IgD-negative memory B cell (primary cell): ENCODE measurements around the gene GRHL1. TPM values are rescaled to one million over a fixed set of nuclear protein-coding genes. Genes with fewer than 3 reads are reported as not detected.
"Not testable (repeated sequence)": the region's sequence is repeated elsewhere in the genome, so short reads cannot be mapped to it uniquely, and the experiment has no call there.

Source experiments
- H3K27ac Mint-ChIP-seq, 3 donors: one replicate each; pipeline ENCODE4 v1.8.0; 2020 to 2022; ENCODE audit warnings: mild to moderate bottlenecking in 3 of 3, mixed read lengths in 3 of 3, moderate library complexity in 1 of 3
- H3K27me3 Mint-ChIP-seq: one replicate; pipeline ENCODE4 v1.8.0; 2021; ENCODE audit warnings: mixed read lengths
- H3K36me3 Mint-ChIP-seq: one replicate; pipeline ENCODE4 v1.8.0; 2020; ENCODE audit warnings: mild to moderate bottlenecking, mixed read lengths
- H3K4me1 Mint-ChIP-seq, 3 donors: one replicate each; pipeline ENCODE4 v1.8.0; 2020 to 2022; ENCODE audit warnings: mixed read lengths in 3 of 3, mild to moderate bottlenecking in 1 of 3
- H3K4me3 Mint-ChIP-seq, 4 donors: one replicate each; pipeline ENCODE4 v1.8.0; 2020 to 2022; ENCODE audit warnings: mild to moderate bottlenecking in 4 of 4, mixed read lengths in 4 of 4, moderate library complexity in 3 of 4
- H3K9me3 Mint-ChIP-seq, 3 donors: one replicate each; pipeline ENCODE4 v1.8.0; 2020 to 2021; ENCODE audit warnings: mixed read lengths in 3 of 3, mild to moderate bottlenecking in 1 of 3
- polyA plus RNA-seq: library from polyadenylated mRNA; unstranded; fragments of 300-500 nt; fragmentation: Illumina TruSeq; gene quantifications from one replicate; pipeline ENCODE4 v1.2.3, GENCODE V29; 2021

GRHL1 gene
- 0.16 TPM for polyA plus RNA-seq

- Mint-ChIP-seq H3K27me3 (peaks cover 36% of the 10 kb centered on the region), H3K9me3 (no peaks in the 10 kb centered on the region), H3K4me1 (peaks cover 0 to 15% (median 11%) of the 10 kb centered on the region in 3 donors), H3K36me3 (no peaks in the 10 kb centered on the region), H3K4me3 (peak within 1 kb of the TSS; percentile 74 to 94 (median 90)), H3K27ac (peak within 1 kb of the TSS; percentile 10 to 63 (median 27))
These were observed at the start of gene GRHL1 for GRCh38 chr2:9951522-9952285. Gene GRHL1 (plus strand): TSS chr2:9951693. CDS start chr2:9951834, 141 bp downstream.

GRCh38 chr2:9905413-9905812, 46.1 kb upstream of the GRHL1 start:
- Mint-ChIP-seq H3K27ac (no peak overlapping the region), H3K9me3 (no peaks in the 10 kb centered on the region), H3K27me3 (no peaks in the 10 kb centered on the region), H3K36me3 (peaks cover 5% of the 10 kb centered on the region), H3K4me3 (no peak overlapping the region), H3K4me1 (no peaks in the 10 kb centered on the region)

GRCh38 chr2:9907402-9907801, 44.1 kb upstream of the GRHL1 start:
- Mint-ChIP-seq H3K4me1 (no peaks in the 10 kb centered on the region), H3K36me3 (peaks cover 9% of the 10 kb centered on the region), H3K9me3 (no peaks in the 10 kb centered on the region), H3K27ac (no peak overlapping the region), H3K27me3 (no peaks in the 10 kb centered on the region), H3K4me3 (no peak overlapping the region)

GRCh38 chr2:9908639-9909038, 42.9 kb upstream of the GRHL1 start:
- Mint-ChIP-seq H3K27me3 (no peaks in the 10 kb centered on the region), H3K36me3 (peaks cover 11% of the 10 kb centered on the region), H3K4me3 (no peak overlapping the region), H3K27ac (no peak overlapping the region), H3K9me3 (no peaks in the 10 kb centered on the region), H3K4me1 (no peaks in the 10 kb centered on the region)

- Mint-ChIP-seq H3K9me3 (no peaks in the 10 kb centered on the region), H3K36me3 (peaks cover 11% of the 10 kb centered on the region), H3K4me1 (no peaks in the 10 kb centered on the region), H3K27me3 (no peaks in the 10 kb centered on the region), H3K4me3 (no peak overlapping the region), H3K27ac (no peak overlapping the region)
These were observed 42.4 kb upstream of the GRHL1 start for GRCh38 chr2:9909106-9909505.

- H3K27me3 Mint-ChIP-seq = no peaks in the 10 kb centered on the region
- H3K36me3 Mint-ChIP-seq = peaks cover 17% of the 10 kb centered on the region
- H3K9me3 Mint-ChIP-seq = no peaks in the 10 kb centered on the region
- no peak overlapping the region for H3K27ac Mint-ChIP-seq
- no peak overlapping the region for H3K4me3 Mint-ChIP-seq
- H3K4me1 Mint-ChIP-seq = no peaks in the 10 kb centered on the region
These were observed 40.8 kb upstream of the GRHL1 start for GRCh38 chr2:9910699-9911098.

- no peaks in the 10 kb centered on the region for H3K9me3 Mint-ChIP-seq
- no peaks in the 10 kb centered on the region for H3K27me3 Mint-ChIP-seq
- no peak overlapping the region for H3K4me3 Mint-ChIP-seq
- H3K27ac Mint-ChIP-seq = no peak overlapping the region
- H3K4me1 Mint-ChIP-seq = no peaks in the 10 kb centered on the region
- H3K36me3 Mint-ChIP-seq = peaks cover 17% of the 10 kb centered on the region
These were observed 39.0 kb upstream of the GRHL1 start for GRCh38 chr2:9912468-9912867.

- no peak overlapping the region for H3K4me3 Mint-ChIP-seq
- no peaks in the 10 kb centered on the region for H3K4me1 Mint-ChIP-seq
- no peak overlapping the region for H3K27ac Mint-ChIP-seq
- peaks cover 15% of the 10 kb centered on the region for H3K36me3 Mint-ChIP-seq
- no peaks in the 10 kb centered on the region for H3K9me3 Mint-ChIP-seq
- H3K27me3 Mint-ChIP-seq = no peaks in the 10 kb centered on the region
These were observed 37.0 kb upstream of the GRHL1 start for GRCh38 chr2:9914384-9915065.

- Mint-ChIP-seq H3K27me3 (no peaks in the 10 kb centered on the region), H3K4me1 (peaks cover 0 to 3% (median 0%) of the 10 kb centered on the region in 3 donors), H3K36me3 (peaks cover 10% of the 10 kb centered on the region), H3K27ac (no peak overlapping the region), H3K9me3 (no peaks in the 10 kb centered on the region), H3K4me3 (no peak overlapping the region)
These were observed 33.2 kb upstream of the GRHL1 start for GRCh38 chr2:9918275-9918674.

- Mint-ChIP-seq H3K9me3 (no peaks in the 10 kb centered on the region), H3K4me3 (no peak overlapping the region), H3K36me3 (peaks cover 8% of the 10 kb centered on the region), H3K27ac (peak overlapping the region in 1 of 3 donors; percentile 7), H3K4me1 (peaks cover 0 to 3% (median 0%) of the 10 kb centered on the region in 3 donors), H3K27me3 (no peaks in the 10 kb centered on the region)
These were observed 32.0 kb upstream of the GRHL1 start for GRCh38 chr2:9919512-9919911.

GRCh38 chr2:9927020-9927419, 24.5 kb upstream of the GRHL1 start:
- H3K27ac Mint-ChIP-seq, H3K27me3 Mint-ChIP-seq, H3K4me1 Mint-ChIP-seq, H3K9me3 Mint-ChIP-seq, H3K4me3 Mint-ChIP-seq: not testable (repeated sequence)
- H3K36me3 Mint-ChIP-seq = peaks cover 19% of the 10 kb centered on the region

GRCh38 chr2:9937258-9937657, 14.2 kb upstream of the GRHL1 start:
- Mint-ChIP-seq H3K27ac (no peak overlapping the region), H3K4me3 (no peak overlapping the region), H3K4me1 (no peaks in the 10 kb centered on the region), H3K9me3 (no peaks in the 10 kb centered on the region), H3K36me3 (peaks cover 9% of the 10 kb centered on the region), H3K27me3 (no peaks in the 10 kb centered on the region)

GRCh38 chr2:9937968-9938367, 13.5 kb upstream of the GRHL1 start:
- peak overlapping the region in 1 of 3 donors; percentile 18 for H3K27ac Mint-ChIP-seq

GRCh38 chr2:9939587-9940485, 11.7 kb upstream of the GRHL1 start:
- H3K27me3 Mint-ChIP-seq = peaks cover 2% of the 10 kb centered on the region
- H3K4me1 Mint-ChIP-seq = no peaks in the 10 kb centered on the region
- H3K36me3 Mint-ChIP-seq = peaks cover 5% of the 10 kb centered on the region
- no peak overlapping the region for H3K27ac Mint-ChIP-seq
- H3K4me3 Mint-ChIP-seq = no peak overlapping the region
- no peaks in the 10 kb centered on the region for H3K9me3 Mint-ChIP-seq

More at GRCh38 chr2:9937968-9938367, 13.5 kb upstream of the GRHL1 start:
- no peaks in the 10 kb centered on the region for H3K27me3 Mint-ChIP-seq
- no peak overlapping the region for H3K4me3 Mint-ChIP-seq
- H3K36me3 Mint-ChIP-seq = peaks cover 9% of the 10 kb centered on the region
- no peaks in the 10 kb centered on the region for H3K9me3 Mint-ChIP-seq
- no peaks in the 10 kb centered on the region for H3K4me1 Mint-ChIP-seq
